ENCODE results near the gene NEK10. TPM values are rescaled to one million over a fixed set of nuclear protein-coding genes. Genes with fewer than 3 reads are reported as not detected.

NEK10 gene
- total RNA-seq, 1 experiment from 2014 or later, result 5.7 TPM

DNA sequence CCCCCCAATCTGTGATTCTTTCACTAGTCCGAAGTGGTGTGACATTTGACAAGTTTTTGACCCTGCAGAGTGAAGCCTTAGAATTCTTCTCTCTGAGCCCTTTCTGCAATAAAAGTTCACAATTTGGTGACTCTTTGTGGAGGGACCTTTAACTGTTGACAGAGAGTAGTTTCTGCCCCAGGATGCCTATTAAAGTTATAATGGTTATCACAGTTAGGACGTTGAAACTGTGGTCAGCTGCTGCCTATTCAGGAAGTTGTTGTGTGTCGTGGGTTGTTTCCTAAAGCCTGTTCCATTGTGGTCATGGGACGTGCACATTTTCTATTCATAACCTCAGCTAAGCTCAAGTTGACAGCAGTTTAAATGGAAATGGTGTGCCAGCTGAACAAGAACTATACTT is 274.5 kb downstream of the NEK10 start:
- ChIA-PET POLR2A (no interaction called here), CTCF (no interaction called here)
- Histone ChIP-seq H3K9me3 (ENCODE audit: control insufficient read depth, insufficient read depth, low read depth, low read length) (no peaks in the 10 kb centered on the region), H3K4me1 (ENCODE audit: control insufficient read depth, insufficient read depth, low read length) (no peaks in the 10 kb centered on the region), H3K27ac (ENCODE audit: low read length) (no peak overlapping the region), H3K27me3 (ENCODE audit: control insufficient read depth, insufficient read depth, low read length) (no peaks in the 10 kb centered on the region), H3K4me3 (ENCODE audit: low read depth in 2 of 2, low read length in 2 of 2) (no peak overlapping the region), H3K36me3 (ENCODE audit: control insufficient read depth, insufficient read depth, low read length) (no peaks in the 10 kb centered on the region)
- ATAC-seq, result no peak
- no peak for DNase-seq (ENCODE audit: low read depth, low spot score)
- BruUV-seq (replicated peaks), result no TSS peak
- intact Hi-C loops (cut with micrococcal nuclease; ENCODE audit: unreplicated experiment), result no loop called here
- in situ Hi-C loops (cut with HindIII; ENCODE audit: low pct_unique_long_range_greater_than_20kb, low sequenced_read_pairs), result no loop called here
- TF ChIP-seq SIN3A (IDR thresholded peaks at IDR 0.05; ENCODE audit: borderline replicate concordance, insufficient read depth, low read depth, low read length) (no peak), TCF7L2 (IDR thresholded peaks at IDR 0.05; ENCODE audit: low read depth, low read length) (no peak), POLR2AphosphoS5 (IDR thresholded peaks at IDR 0.05; ENCODE audit: low read depth, low read length) (no peak)
- TF ChIP-seq, protein P1, sequence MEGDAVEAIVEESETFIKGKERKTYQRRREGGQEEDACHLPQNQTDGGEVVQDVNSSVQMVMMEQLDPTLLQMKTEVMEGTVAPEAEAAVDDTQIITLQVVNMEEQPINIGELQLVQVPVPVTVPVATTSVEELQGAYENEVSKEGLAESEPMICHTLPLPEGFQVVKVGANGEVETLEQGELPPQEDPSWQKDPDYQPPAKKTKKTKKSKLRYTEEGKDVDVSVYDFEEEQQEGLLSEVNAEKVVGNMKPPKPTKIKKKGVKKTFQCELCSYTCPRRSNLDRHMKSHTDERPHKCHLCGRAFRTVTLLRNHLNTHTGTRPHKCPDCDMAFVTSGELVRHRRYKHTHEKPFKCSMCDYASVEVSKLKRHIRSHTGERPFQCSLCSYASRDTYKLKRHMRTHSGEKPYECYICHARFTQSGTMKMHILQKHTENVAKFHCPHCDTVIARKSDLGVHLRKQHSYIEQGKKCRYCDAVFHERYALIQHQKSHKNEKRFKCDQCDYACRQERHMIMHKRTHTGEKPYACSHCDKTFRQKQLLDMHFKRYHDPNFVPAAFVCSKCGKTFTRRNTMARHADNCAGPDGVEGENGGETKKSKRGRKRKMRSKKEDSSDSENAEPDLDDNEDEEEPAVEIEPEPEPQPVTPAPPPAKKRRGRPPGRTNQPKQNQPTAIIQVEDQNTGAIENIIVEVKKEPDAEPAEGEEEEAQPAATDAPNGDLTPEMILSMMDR (IDR thresholded peaks at IDR 0.05), result no peak
- TF ChIP-seq, protein P2, sequence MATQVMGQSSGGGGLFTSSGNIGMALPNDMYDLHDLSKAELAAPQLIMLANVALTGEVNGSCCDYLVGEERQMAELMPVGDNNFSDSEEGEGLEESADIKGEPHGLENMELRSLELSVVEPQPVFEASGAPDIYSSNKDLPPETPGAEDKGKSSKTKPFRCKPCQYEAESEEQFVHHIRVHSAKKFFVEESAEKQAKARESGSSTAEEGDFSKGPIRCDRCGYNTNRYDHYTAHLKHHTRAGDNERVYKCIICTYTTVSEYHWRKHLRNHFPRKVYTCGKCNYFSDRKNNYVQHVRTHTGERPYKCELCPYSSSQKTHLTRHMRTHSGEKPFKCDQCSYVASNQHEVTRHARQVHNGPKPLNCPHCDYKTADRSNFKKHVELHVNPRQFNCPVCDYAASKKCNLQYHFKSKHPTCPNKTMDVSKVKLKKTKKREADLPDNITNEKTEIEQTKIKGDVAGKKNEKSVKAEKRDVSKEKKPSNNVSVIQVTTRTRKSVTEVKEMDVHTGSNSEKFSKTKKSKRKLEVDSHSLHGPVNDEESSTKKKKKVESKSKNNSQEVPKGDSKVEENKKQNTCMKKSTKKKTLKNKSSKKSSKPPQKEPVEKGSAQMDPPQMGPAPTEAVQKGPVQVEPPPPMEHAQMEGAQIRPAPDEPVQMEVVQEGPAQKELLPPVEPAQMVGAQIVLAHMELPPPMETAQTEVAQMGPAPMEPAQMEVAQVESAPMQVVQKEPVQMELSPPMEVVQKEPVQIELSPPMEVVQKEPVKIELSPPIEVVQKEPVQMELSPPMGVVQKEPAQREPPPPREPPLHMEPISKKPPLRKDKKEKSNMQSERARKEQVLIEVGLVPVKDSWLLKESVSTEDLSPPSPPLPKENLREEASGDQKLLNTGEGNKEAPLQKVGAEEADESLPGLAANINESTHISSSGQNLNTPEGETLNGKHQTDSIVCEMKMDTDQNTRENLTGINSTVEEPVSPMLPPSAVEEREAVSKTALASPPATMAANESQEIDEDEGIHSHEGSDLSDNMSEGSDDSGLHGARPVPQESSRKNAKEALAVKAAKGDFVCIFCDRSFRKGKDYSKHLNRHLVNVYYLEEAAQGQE (IDR thresholded peaks at IDR 0.05; ENCODE audit: insufficient read depth in 1 of 2, low read depth in 2 of 2, low read length in 1 of 2), result no peak

DNA sequence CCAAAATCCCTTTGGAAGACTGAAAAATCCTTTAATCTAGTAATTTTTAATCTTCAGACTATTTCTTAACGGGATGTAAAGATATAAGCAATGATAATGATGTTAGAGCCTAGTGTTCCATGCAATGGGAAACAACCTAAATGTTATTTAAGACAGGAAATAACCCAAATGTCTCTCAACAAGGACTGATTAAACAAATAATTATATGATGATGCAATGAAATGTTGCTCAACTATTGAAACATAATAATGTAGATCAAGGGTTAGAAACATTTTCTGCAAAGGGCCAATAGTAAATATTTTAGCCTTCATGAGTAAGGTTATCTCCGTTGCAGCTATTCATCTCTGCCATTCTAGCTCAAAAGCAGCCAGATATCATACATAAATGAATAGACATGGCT is 275.4 kb downstream of the NEK10 start:
- ChIA-PET POLR2A (no interaction called here), CTCF (no interaction called here)
- intact Hi-C loops (cut with micrococcal nuclease; ENCODE audit: unreplicated experiment) (no loop called here), in situ Hi-C loops (cut with HindIII; ENCODE audit: low pct_unique_long_range_greater_than_20kb, low sequenced_read_pairs) (no loop called here)
- no peaks in the 10 kb centered on the region for H3K9me3 ChIP-seq (ENCODE audit: control insufficient read depth, insufficient read depth, low read depth, low read length)
- no peaks in the 10 kb centered on the region for H3K36me3 ChIP-seq (ENCODE audit: control insufficient read depth, insufficient read depth, low read length)
- BruUV-seq (replicated peaks), result no TSS peak
- H3K27ac ChIP-seq (ENCODE audit: low read length), result no peak overlapping the region
- H3K4me3 ChIP-seq (ENCODE audit: low read depth in 2 of 2, low read length in 2 of 2), result no peak overlapping the region
- no peak for DNase-seq (ENCODE audit: low read depth, low spot score)
- TF ChIP-seq, protein P1 (IDR thresholded peaks at IDR 0.05), result no peak
- TF ChIP-seq SIN3A (IDR thresholded peaks at IDR 0.05; ENCODE audit: borderline replicate concordance, insufficient read depth, low read depth, low read length) (no peak), POLR2AphosphoS5 (IDR thresholded peaks at IDR 0.05; ENCODE audit: low read depth, low read length) (no peak), TCF7L2 (IDR thresholded peaks at IDR 0.05; ENCODE audit: low read depth, low read length) (no peak)
- TF ChIP-seq, protein P2 (IDR thresholded peaks at IDR 0.05; ENCODE audit: insufficient read depth in 1 of 2, low read depth in 2 of 2, low read length in 1 of 2), result no peak
- no peaks in the 10 kb centered on the region for H3K4me1 ChIP-seq (ENCODE audit: control insufficient read depth, insufficient read depth, low read length)
- H3K27me3 ChIP-seq (ENCODE audit: control insufficient read depth, insufficient read depth, low read length), result no peaks in the 10 kb centered on the region
- no peak for ATAC-seq

Measured in Panc1 (cell line).